Choroid plexus epithelial cell (primary cell): Measurements from ENCODE around the gene USP50.

Experiments used
- DNase-seq: peaks from one replicate; pipeline ENCODE4 v3.0.0-alpha.2; 2010; ENCODE audit warnings: low read depth
- H3K4me3 ChIP-seq: 2 replicates; pipeline ENCODE4 v1.5.1; 2011; ENCODE audit warnings: low read depth, mild to moderate bottlenecking, control low read depth, low read length, moderate library complexity
- TF ChIP-seq, protein P1 (sequence below): conservative IDR thresholded peaks from 2 replicates; pipeline ENCODE4 v1.5.1; 2011; ENCODE audit warnings: low read depth, mild to moderate bottlenecking, control low read depth, inconsistent platforms, low read length, moderate library complexity

Gene USP50

DNA sequence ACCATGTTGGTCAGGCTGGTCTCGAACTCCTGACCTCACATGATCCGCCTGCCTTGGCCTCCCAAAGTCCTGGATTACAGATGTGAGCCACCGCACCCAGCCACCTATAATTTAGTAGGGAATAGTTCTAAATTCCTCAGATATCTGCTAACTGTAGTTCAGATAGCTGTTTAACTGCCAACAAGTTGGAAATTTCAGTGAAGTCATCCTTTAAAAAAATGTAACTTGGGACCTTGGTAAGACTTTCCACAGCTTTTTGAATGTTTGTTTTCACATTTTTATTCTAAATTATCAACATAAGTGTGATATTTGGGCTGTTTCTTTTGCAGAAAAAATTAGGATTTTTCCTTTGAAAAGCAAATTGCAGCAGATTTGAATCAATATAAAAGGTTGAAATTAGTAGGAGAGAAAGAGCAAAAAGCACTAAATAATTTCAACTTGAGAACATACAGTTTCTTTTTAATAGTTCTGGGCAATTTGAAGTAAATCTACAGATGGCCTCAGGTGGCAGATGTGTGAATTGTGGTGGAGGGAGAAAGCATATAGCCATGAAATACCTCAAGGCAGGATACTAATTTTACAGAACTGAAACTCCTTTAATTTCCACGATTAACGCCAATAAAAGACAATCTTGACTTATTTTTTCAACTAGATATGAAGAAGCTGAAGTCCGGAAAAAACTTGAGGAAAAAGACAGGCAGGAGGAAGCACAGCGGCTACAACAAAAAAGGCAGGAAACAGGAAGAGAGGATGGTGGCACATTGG lies 87.9 kb downstream of the USP50 start:
- TF ChIP-seq, protein P1, sequence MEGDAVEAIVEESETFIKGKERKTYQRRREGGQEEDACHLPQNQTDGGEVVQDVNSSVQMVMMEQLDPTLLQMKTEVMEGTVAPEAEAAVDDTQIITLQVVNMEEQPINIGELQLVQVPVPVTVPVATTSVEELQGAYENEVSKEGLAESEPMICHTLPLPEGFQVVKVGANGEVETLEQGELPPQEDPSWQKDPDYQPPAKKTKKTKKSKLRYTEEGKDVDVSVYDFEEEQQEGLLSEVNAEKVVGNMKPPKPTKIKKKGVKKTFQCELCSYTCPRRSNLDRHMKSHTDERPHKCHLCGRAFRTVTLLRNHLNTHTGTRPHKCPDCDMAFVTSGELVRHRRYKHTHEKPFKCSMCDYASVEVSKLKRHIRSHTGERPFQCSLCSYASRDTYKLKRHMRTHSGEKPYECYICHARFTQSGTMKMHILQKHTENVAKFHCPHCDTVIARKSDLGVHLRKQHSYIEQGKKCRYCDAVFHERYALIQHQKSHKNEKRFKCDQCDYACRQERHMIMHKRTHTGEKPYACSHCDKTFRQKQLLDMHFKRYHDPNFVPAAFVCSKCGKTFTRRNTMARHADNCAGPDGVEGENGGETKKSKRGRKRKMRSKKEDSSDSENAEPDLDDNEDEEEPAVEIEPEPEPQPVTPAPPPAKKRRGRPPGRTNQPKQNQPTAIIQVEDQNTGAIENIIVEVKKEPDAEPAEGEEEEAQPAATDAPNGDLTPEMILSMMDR: no peak
- peak; percentile 13 for DNase-seq
- no peak overlapping the region for H3K4me3 ChIP-seq

DNA sequence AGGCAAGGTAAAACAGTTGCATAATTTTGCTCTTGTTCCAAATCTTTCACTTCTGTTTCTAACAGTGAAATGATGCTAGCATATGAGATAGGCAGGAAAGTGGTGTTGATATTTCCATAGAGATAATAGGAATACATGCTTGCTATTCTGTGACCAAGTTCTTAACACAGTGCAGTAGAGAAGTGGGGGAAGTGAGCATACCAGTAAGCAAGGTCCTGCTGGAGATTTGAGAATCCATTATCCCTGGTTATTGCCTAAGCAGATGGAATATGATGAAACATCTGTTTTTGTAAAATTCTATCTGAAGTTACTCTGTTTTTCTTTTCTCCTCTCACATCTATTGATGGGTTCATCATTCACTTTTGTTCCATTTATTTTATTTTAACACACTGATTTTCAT lies 93.5 kb downstream of the USP50 start:
- no peak overlapping the region for H3K4me3 ChIP-seq
- TF ChIP-seq, protein P1: no peak
- peak; percentile 57 for DNase-seq
